Left renal cortex interstitium (tissue), 4 donors: ENCODE results near the gene ABI2. TPM values are rescaled to one million over a fixed set of nuclear protein-coding genes. Genes with fewer than 3 reads are reported as not detected.
"Not testable (repeated sequence)": the region's sequence is repeated elsewhere in the genome, so short reads cannot be mapped to it uniquely, and the experiment has no call there.

Experiments
- DNase-seq, 4 donors: peaks; one replicate each; pipeline ENCODE4 v3.0.0-alpha.2; 2013; ENCODE audit warnings: low read depth in 4 of 4, low spot score in 2 of 4, missing footprints in 1 of 4
- polyA plus RNA-seq, 4 donors: library from polyadenylated mRNA; unstranded; fragments of 120-200 nt; gene quantifications; one replicate each; pipeline ENCODE4 v1.2.1, GENCODE V29; 2013; ENCODE audit not compliant: insufficient read length in 4 of 4

ABI2 gene
- polyA plus RNA-seq, 4 donors: 75.3 to 97.4 (median 86.6) TPM

- DNase-seq: no peak
Observed at GRCh38 chr2:203352604-203353255, 24.5 kb downstream of the ABI2 start.

GRCh38 chr2:203354966-203355365 is 26.8 kb downstream of the ABI2 start:
- no peak for DNase-seq

- no peak for DNase-seq
Observed at GRCh38 chr2:203359450-203359849, 31.3 kb downstream of the ABI2 start.

DNA sequence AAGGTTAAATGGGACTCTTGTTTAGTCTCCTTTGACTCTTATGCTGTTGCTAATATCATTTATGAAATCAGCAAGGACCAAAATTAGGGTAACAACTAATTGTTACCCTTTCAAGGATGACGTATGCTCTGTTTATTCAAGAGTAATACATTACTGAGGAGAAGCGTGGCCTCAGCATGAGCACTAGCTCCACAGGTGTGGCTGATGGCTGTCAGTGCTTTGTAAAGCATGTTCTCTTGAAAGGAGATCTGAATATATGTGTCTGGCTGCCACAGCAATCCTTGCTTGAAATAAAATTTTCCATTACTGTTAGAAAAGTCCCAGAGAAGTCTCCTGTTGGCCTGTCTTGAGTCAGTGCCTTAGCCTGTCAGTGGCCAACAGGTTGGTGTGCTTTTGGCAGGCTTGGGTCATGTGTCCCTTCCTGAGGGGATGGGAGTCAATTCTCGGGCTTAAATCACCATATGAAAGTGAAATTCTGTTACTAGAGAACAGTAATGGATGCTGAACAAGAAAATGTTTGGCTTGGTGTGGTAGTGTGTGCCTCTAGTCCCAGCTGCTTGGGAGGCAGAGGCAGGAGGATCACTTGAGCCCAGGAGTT is 32.7 kb downstream of the ABI2 start:
- no peak for DNase-seq

DNA sequence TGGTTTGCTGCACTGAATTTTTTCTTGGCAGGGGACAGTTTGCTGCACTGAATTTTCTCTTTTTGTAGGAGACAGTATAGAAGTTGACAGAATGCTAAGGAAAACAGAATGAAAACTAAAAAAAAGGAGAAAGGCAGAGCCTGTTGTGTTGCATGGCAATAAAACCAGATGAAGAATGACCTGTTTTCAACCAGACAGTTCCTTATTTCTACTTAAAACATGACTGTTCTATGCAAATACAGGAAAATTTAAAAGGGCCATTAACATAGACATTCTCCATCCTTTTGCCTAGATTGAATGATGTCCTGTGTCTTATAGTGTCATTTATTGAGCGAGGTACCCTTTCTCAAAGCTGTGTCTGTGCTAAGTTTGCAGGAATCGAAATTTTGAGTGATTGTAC is 33.3 kb downstream of the ABI2 start:
- no peak for DNase-seq

DNA sequence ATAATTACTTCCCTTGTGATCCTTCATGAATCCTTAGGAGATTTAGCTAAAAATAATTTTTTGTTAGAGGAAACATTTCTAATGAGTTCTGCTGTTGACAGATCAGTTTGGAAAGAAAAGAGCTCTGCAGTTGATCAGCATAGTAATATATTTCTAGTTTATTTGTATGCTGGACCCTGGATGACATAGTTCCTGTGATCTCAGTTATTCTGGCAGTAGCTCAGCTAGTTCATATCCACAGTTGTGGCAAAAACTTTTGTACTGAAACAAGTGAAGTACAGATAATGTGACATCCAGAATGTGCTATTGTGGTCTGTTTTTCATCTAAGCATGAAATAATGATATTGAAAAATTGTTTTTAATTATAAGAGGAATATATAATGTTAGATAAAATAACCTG is 33.7 kb downstream of the ABI2 start:
- no peak for DNase-seq

GRCh38 chr2:203366639-203367466 is 38.7 kb downstream of the ABI2 start:
- DNase-seq: no peak

GRCh38 chr2:203372706-203373105 is 44.5 kb downstream of the ABI2 start:
- not testable (repeated sequence) for DNase-seq

GRCh38 chr2:203376173-203376572 is 48.0 kb downstream of the ABI2 start:
- DNase-seq: no peak

DNA sequence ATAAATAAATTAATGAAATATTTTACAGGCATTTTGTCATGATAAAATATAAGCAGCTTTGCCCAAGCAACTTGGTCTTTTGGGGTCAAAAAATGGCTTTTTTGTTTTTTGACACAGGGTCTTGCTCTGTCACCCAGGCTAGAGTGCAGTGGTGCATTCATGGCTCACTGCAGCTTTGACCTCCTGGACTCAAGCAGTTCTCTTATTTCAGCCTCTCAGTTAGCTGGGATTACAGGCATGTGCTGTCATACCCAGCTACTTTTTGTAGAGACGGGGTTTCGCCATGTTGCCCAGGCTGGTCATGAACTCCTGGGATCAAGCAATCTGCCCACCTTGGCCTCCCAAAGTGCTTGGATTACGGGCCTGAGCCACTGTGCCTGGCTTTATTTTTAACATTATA is 51.0 kb downstream of the ABI2 start:
- peak in 1 of 4 donors; percentile 19 for DNase-seq

DNA sequence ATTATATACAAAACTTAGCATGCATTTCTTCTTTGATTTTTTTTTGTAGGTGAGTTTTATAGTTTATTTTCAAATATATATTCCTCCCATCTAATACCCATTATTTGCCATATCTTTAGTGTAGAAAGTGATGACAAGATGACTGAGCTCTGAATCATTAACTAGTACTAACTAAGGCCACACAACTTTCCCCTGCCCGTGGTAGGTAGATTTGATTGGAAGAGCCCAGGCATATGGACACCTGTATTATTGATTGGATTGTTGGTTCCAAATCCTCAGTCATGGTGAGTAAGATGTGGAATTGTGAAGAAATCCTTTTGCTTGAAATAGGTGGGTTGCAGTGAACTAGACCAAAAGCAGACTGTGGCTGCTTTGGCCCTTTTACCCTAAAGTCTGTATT is 54.8 kb downstream of the ABI2 start:
- DNase-seq: no peak

- DNase-seq: not testable (repeated sequence)
Observed at GRCh38 chr2:203388153-203388552, 60.0 kb downstream of the ABI2 start.

- no peak for DNase-seq
Observed at GRCh38 chr2:203394519-203395227, 66.5 kb downstream of the ABI2 start.

GRCh38 chr2:203395858-203396257 is 67.7 kb downstream of the ABI2 start:
- no peak for DNase-seq

GRCh38 chr2:203396667-203397066 is 68.5 kb downstream of the ABI2 start:
- DNase-seq: no peak

GRCh38 chr2:203399031-203399430 is 70.8 kb downstream of the ABI2 start:
- no peak for DNase-seq

GRCh38 chr2:203400805-203401585 is 72.8 kb downstream of the ABI2 start:
- no peak for DNase-seq

DNA sequence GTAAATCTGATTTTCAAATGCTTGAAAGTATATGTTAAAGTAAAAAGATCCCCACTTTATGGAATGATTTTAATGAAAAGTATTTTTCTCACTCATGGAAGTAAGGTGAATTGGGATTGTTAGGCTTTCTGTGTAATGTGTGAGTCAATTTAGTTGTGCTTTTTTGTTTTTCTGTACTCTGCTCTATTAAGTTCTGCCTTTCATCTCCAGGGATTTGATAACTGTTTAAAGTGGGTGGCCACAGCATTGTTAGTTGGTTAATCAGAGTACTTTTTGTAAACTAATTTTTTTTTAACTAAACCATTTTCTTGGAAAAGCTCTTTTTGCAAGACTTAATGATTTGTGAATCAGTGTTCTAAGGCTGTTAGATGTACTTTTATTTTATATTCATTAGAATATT is 76.8 kb downstream of the ABI2 start:
- no peak for DNase-seq

DNA sequence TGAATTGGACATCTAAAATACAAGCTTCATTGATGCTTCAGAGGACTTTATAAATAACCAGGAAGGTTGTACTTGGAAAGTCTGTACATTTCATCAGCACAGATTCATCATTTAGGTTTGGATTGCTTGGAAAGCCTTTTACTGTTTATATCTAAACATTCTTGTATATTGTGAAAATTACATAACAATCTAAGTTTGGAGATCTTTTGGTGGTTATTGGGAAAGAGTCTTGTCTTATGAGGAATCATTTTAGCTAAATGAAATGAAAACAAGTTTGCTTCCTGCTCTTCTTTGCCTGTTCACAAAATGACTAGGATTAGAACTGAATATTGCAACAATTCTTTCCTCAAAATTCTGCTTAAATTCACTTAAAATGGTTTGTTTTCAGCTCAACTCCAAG is 79.3 kb downstream of the ABI2 start:
- DNase-seq: no peak

DNA sequence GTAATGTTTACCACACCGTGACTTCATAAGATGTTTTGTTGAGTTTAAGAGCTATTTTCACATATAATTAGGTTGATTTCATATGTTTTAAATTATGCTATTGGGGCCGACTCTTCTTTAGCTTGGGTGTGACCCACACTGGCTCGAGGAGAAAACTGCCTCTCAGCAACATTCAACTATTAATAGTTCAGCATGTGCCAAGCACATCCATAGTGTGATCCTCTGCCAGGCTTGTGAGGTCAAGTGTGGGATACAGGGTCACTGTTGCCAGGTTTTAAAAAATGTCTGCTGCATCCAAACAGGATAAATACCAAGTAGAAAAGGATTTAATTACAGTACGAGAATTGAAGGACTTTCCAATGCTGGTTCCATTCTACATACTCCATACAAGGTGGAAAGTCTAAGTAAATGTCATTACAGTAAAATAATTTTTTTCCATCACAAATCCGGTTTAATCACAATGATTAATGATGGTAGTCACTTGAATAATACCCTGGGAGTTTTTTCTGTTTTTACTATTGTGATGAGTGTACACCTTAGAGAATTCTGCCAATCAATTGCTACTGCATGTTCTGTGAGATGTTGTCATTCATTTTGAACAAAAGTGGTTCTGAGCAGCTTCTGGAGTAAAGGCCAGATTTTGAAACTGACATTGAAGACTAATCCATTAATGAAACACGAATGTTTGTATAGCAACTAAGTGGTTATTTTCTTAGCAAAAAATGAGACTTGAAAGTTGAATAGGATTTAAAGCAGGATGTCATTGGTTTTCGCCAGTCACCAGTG is 84.5 kb downstream of the ABI2 start:
- DNase-seq: no peak
